AG20443 (cell line): ENCODE data around the gene COX10.
"Not testable (repeated sequence)": the region's sequence is repeated elsewhere in the genome, so short reads cannot be mapped to it uniquely, and the experiment has no call there.

Experiments used
- DNase-seq: peaks from one replicate; pipeline ENCODE4 v3.0.0; 2012; ENCODE audit warnings: low spot score, mixed read lengths

Gene COX10

GRCh38 chr17:14069251-14070021 is at the start of gene COX10:
Gene COX10 (plus strand): TSS chr17:14069504. CDS start chr17:14069606, 102 bp downstream.
- peak; percentile 92 for DNase-seq

GRCh38 chr17:14021651-14022294 is 47.5 kb upstream of the COX10 start:
- not testable (repeated sequence) for DNase-seq

GRCh38 chr17:14029755-14030154 is 39.5 kb upstream of the COX10 start:
- not testable (repeated sequence) for DNase-seq

GRCh38 chr17:14032234-14032633 is 37.1 kb upstream of the COX10 start:
- DNase-seq, result no peak

- DNase-seq, result no peak
These were observed 36.1 kb upstream of the COX10 start for GRCh38 chr17:14033166-14033565.

- DNase-seq, result no peak
These were observed 31.9 kb upstream of the COX10 start for GRCh38 chr17:14037453-14037852.

GRCh38 chr17:14038206-14038605 is 31.1 kb upstream of the COX10 start:
- peak; percentile 74 for DNase-seq

- no peak for DNase-seq
These were observed 26.9 kb upstream of the COX10 start for GRCh38 chr17:14042411-14042810.

GRCh38 chr17:14044702-14045101 is 24.6 kb upstream of the COX10 start:
- DNase-seq, result no peak

GRCh38 chr17:14046978-14047377 is 22.3 kb upstream of the COX10 start:
- DNase-seq, result no peak

- DNase-seq, result no peak
These were observed 21.7 kb upstream of the COX10 start for GRCh38 chr17:14047591-14047990.

GRCh38 chr17:14048169-14048568 is 21.1 kb upstream of the COX10 start:
- peak; percentile 43 for DNase-seq

- DNase-seq, result no peak
These were observed 18.7 kb upstream of the COX10 start for GRCh38 chr17:14050616-14051015.

GRCh38 chr17:14051692-14052091 is 17.6 kb upstream of the COX10 start:
- DNase-seq, result no peak

- no peak for DNase-seq
These were observed 16.3 kb upstream of the COX10 start for GRCh38 chr17:14052886-14053615.

- no peak for DNase-seq
These were observed 11.7 kb upstream of the COX10 start for GRCh38 chr17:14057591-14057990.

GRCh38 chr17:14058051-14058450 is 11.3 kb upstream of the COX10 start:
- DNase-seq, result peak; percentile 45

- DNase-seq, result no peak
These were observed 8.6 kb upstream of the COX10 start for GRCh38 chr17:14060706-14061105.

GRCh38 chr17:14061666-14062560 is 7.4 kb upstream of the COX10 start:
- peak; percentile 84 for DNase-seq

- no peak for DNase-seq
These were observed 2.0 kb upstream of the COX10 start for GRCh38 chr17:14067347-14067746.

- DNase-seq, result no peak
These were observed 608 bp upstream of the COX10 start for GRCh38 chr17:14068542-14069250.
